ENCODE results near the gene NUDT22. TPM values are rescaled to one million over a fixed set of nuclear protein-coding genes. Genes with fewer than 3 reads are reported as not detected.

Gene NUDT22
- total and polyA plus RNA-seq, 2 of the 8 experiments (the other 6 are each of a cell fraction or from before 2014, with no cell fraction given): 43.4 to 69.0 TPM

DNA sequence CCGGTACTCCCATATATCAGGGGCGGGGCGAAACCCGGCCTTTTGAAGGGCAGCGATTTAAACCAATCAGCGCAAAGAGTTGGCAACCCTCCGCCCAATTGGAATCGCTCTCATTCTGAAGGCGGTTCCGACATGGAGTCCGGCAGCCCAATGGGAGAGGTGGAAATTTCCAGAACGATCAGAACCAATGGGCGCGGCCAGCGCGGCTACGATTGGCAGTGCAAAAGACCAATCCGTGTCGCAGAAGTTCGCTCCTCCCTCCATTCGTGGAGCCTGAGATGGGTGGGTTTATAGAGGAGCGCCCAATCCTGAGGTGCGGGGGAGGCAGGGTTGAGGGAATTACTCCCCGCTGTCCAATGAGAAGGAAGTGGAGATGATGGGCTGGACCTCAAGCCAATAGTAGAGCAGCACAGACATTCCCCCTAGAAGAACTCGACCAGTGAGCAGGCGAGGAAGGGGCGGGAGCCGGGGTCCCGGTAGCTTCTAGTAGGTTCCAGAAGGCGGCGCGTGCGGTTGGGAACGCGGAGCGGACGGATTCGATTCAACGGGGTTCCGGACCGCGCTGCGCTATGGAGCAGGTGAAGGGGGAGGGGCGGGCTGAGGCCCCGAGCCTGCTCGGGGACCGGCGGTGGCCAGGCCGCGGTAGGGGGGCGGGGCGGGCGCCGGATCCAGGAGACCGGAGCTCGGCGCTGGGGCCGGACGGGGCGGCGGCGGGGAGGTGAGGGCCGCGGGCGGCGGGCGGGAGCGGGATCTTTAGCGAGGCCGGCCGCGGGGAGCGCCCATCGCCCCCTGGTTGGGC lies 40.2 kb upstream of the NUDT22 start, which contains the start of gene STIP1:
Gene STIP1, plus strand, starts transcription at position 479 of the 799 bp plus-strand sequence. Its CDS starts 91 bp downstream, at position 570.
- peak within 1 kb of the TSS; percentile 63 for H3K56ac ChIP-seq (replicated peaks; ENCODE audit: insufficient read length, low read depth, low read length)
- peak within 1 kb of the TSS; percentile 87 to 96 for H3K4me2 ChIP-seq (ENCODE audit: insufficient read depth in 1 of 2, low read depth in 2 of 2, low read length in 2 of 2)
- peak within 1 kb of the TSS; percentile 92 for H2BK5ac ChIP-seq (ENCODE audit: low read depth, low read length)
- H3K23me2 ChIP-seq (ENCODE audit: low read depth, low read length): peaks cover 9% of the 10 kb centered on the region
- H3K9ac ChIP-seq (replicated peaks in 1 of 4; ENCODE audit: extremely low read depth in 1 of 4, low read depth in 3 of 4, low read length in 3 of 4): peak within 1 kb of the TSS; percentile 84 to 95 (median 89)
- no peak within 1 kb of the TSS for H2BK15ac ChIP-seq (ENCODE audit: low read length)
- peak within 1 kb of the TSS; percentile 95 for H4K8ac ChIP-seq (ENCODE audit: extremely low read depth, insufficient read depth, low read length)
- peaks cover 0 to 9% (median 4%) of the 10 kb centered on the region in 4 experiments; a peak in 6 of 7 replicates for H3K4me1 ChIP-seq (replicated peaks in 1 of 4; ENCODE audit: control insufficient read depth in 3 of 4, insufficient read depth in 4 of 4, low read length in 3 of 4)
- peak within 1 kb of the TSS; percentile 98 for H3K18ac ChIP-seq (ENCODE audit: extremely low read depth, low read length)
- peak within 1 kb of the TSS; percentile 71 for H3K4ac ChIP-seq (replicated peaks; ENCODE audit: insufficient read length, low read depth, low read length)
- H3K27me3 ChIP-seq (replicated peaks in 1 of 4; ENCODE audit: control insufficient read depth in 3 of 4, extremely low read depth in 1 of 4, insufficient read depth in 3 of 4, low read length in 3 of 4): no peaks in the 10 kb centered on the region
- peak within 1 kb of the TSS; percentile 84 for H4K5ac ChIP-seq (ENCODE audit: insufficient read length, low read depth, low read length)
- peak within 1 kb of the TSS; percentile 87 for H3K27ac ChIP-seq (ENCODE audit: low read depth, low read length)
- H3K36me3 ChIP-seq (ENCODE audit: control insufficient read depth in 2 of 4, insufficient read depth in 4 of 4, low read length in 3 of 4): peaks cover 0 to 10% (median 0%) of the 10 kb centered on the region in 4 experiments; a peak in 4 of 8 replicates
- H3K9me3 ChIP-seq (ENCODE audit: insufficient read depth in 2 of 2, low read depth in 1 of 2, low read length in 1 of 2): no peaks in the 10 kb centered on the region
- peak; percentile 70 for FAIRE-seq
- peak; percentile 99 to 100 for DNase-seq (ENCODE audit: low read depth in 1 of 2, low spot score in 2 of 2)
- ChIA-PET CTCF (ENCODE audit: partially characterized antibody) (interaction anchor here (0.5 to 2.3 kb wide), 12 partner anchors 18 to 186 kb away, joined by 3 to 8 read pairs (median 4); partner anchors contain the start of genes NUDT22 and TRPT1), POLR2A (ENCODE audit: partially characterized antibody) (interaction anchor here (0.6 to 12.4 kb wide), 33 partner anchors 10 to 1331 kb away, joined by 3 to 186 read pairs (median 5); partner anchors contain the start of genes FERMT3, FKBP2, MACROD1 and NUDT22)
- H2AFZ ChIP-seq (ENCODE audit: low read length): no peak within 1 kb of the TSS
- H2BK120ac ChIP-seq (replicated peaks; ENCODE audit: low read depth, low read length): no peak within 1 kb of the TSS
- H3K14ac ChIP-seq (ENCODE audit: insufficient read length): no peak within 1 kb of the TSS
- 0% methylated on average over 43 of the region's 74 CpGs; no CpG with 5 or more reads in 1 of the 2 experiments for WGBS, 2 experiments (ENCODE audit: extremely low coverage in 1 of 2, insufficient coverage in 1 of 2, insufficient read length in 1 of 2, insufficient replicate concordance in 2 of 2, low coverage in 1 of 2, low lambda C conversion rate in 2 of 2, missing lambda C conversion rate in 1 of 2)
- no peak within 1 kb of the TSS for H3K23ac ChIP-seq (ENCODE audit: insufficient read length)
- H4K91ac ChIP-seq (replicated peaks; ENCODE audit: insufficient read length, low read length): peak within 1 kb of the TSS; percentile 83
- H2AK5ac ChIP-seq (ENCODE audit: low read depth, low read length): no peak within 1 kb of the TSS; the same call in 1 of the 2 replicates
- H4K20me1 ChIP-seq (replicated peaks in 1 of 2; ENCODE audit: control insufficient read depth in 1 of 2, insufficient read depth in 2 of 2, low read length in 2 of 2): peaks cover 9 to 24% of the 10 kb centered on the region in 2 experiments
- peaks cover 2% of the 10 kb centered on the region; the same call in 1 of the 2 replicates for H3K79me1 ChIP-seq (ENCODE audit: low read depth, low read length)
- peak within 1 kb of the TSS; percentile 88 for H2BK12ac ChIP-seq (ENCODE audit: low read depth, low read length)
- peaks cover 12 to 23% of the 10 kb centered on the region in 2 experiments for H3K79me2 ChIP-seq (ENCODE audit: control insufficient read depth in 1 of 2, insufficient read depth in 2 of 2, low read length in 2 of 2)
- no peak within 1 kb of the TSS for H2BK20ac ChIP-seq (ENCODE audit: low read length)
- peak within 1 kb of the TSS; percentile 55 to 87 (median 77) for H3K4me3 ChIP-seq (ENCODE audit: extremely low read depth in 1 of 4, insufficient read depth in 2 of 4, low read depth in 3 of 4, low read length in 4 of 4)
- peak; percentile 79 for TF ChIP-seq TEAD4 (IDR thresholded peaks at IDR 0.05; ENCODE audit: low read depth, low read length)
- TF ChIP-seq JUN (IDR thresholded peaks at IDR 0.05; ENCODE audit: low read depth, low read length): no peak
- TF ChIP-seq TBP (IDR thresholded peaks at IDR 0.05; ENCODE audit: low read depth, low read length): peak; percentile 52
- TF ChIP-seq, protein P1, sequence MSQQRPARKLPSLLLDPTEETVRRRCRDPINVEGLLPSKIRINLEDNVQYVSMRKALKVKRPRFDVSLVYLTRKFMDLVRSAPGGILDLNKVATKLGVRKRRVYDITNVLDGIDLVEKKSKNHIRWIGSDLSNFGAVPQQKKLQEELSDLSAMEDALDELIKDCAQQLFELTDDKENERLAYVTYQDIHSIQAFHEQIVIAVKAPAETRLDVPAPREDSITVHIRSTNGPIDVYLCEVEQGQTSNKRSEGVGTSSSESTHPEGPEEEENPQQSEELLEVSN (IDR thresholded peaks at IDR 0.05): peak; percentile 81
- no peak for TF ChIP-seq RBBP5 (IDR thresholded peaks at IDR 0.05; ENCODE audit: borderline replicate concordance, low read depth, low read length)
- TF ChIP-seq GABPA (IDR thresholded peaks at IDR 0.05; ENCODE audit: borderline replicate concordance, insufficient read depth, low read length): no peak; the same call in 1 of the 2 replicates
- TF ChIP-seq BCL11A (IDR thresholded peaks at IDR 0.05; ENCODE audit: low read depth in 2 of 2, low read length in 2 of 2): no peak

All from H1 (cell line).